ENCODE measurements around the gene SLIT1. TPM values are rescaled to one million over a fixed set of nuclear protein-coding genes. Genes with fewer than 3 reads are reported as not detected.

The SLIT1 gene
- 0.72 TPM for total RNA-seq (ENCODE audit: insufficient read depth, low replicate concordance)

DNA sequence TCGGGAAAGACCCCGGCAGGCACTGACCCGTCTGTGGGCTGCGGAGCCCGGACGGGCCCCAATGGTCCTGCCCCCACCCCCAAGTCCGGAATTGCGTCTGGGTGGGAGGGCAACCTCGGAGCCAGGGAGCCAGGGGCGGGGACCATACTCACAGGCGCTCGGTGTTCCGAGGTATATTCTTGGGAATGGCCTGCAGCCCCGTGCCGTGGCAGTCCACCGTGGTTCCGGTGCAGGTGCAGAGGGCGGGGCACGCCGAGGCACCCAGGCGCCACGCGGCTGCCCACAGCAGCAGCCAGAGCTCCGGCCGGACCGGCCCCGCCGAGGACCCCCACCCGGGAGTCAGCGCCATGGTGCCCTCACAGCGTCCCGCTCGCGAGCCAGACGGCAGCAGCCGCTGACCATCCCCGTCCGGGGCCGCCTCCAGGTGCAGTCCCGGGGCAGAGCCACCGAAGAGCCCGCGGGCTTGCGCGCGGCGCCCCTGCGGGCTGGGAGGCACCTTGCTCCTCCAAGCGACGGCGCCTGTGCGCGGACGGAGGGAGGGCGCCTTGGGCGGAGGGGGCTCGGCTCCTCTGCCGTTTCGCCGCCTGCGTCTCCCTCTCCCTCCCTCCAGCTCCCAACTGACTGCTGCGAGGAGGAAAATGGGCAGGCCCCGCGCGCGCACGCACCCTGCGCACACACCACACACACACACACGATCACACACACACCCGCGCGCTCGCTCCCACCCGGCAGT, at the start of gene SLIT1:
SLIT1 (minus strand) TSS at position 634 of the 733 bp plus-strand sequence; CDS start at position 349, 285 bp downstream.
- no peak for DNase-seq (ENCODE audit: low spot score)

DNA sequence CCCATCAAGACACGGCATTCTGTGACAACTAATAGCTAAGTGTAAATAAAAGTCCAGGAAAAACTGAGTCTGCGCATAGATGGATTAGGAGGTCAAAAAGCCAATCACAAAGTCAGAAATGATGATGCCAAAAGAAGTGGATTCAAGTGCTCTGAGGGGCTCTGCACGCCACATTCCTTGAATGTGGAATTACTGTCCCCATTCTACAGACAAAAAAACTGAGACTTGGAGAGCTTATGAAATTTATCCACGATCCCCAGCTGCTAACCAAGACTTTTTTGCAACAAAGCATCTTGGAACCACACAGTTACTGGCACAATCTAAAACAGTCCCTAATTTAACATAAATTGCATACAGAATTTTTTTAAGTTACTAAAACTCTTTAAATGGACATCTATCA, 49.6 kb upstream of the SLIT1 start:
- no peak for DNase-seq (ENCODE audit: low spot score)

DNA sequence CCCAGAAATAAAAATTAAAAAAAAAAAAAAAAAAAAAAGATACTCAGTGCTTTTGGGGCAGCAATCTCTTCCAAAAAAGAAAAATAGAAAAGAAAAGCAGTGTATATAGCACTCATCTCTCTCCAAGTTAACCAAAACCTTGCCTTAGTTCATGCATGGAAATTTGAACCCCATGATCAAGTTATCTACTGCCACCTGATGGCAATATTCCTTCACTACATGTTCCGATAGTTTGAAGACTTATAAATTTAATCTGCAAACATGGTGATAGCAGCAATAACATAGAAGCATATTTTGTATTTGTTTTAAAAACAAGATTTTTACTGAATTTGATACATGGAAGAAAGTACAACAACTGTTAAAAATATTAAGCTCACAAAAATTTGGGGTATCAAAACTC, 48.6 kb upstream of the SLIT1 start:
- peak; percentile 25 for DNase-seq (ENCODE audit: low spot score)

DNA sequence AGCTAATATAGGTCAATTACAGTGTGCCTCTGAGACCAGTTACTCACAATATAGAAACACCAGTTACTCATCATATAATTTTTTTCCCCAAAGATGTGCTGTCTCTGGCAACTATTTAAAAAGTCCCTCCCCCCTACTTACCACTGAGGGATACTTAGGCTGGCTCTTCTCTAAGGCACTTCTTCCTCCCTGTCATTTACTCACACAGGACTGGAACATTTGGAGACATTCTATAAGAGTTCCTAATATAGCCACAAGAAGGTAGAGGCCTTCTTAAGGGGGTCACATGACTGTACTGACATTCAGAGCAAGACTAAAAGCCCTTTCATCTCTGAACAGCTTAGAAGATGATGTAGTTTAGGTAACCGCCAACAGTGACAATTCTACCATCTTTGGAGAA, 44.4 kb upstream of the SLIT1 start:
- peak; percentile 19 for DNase-seq (ENCODE audit: low spot score)

DNA sequence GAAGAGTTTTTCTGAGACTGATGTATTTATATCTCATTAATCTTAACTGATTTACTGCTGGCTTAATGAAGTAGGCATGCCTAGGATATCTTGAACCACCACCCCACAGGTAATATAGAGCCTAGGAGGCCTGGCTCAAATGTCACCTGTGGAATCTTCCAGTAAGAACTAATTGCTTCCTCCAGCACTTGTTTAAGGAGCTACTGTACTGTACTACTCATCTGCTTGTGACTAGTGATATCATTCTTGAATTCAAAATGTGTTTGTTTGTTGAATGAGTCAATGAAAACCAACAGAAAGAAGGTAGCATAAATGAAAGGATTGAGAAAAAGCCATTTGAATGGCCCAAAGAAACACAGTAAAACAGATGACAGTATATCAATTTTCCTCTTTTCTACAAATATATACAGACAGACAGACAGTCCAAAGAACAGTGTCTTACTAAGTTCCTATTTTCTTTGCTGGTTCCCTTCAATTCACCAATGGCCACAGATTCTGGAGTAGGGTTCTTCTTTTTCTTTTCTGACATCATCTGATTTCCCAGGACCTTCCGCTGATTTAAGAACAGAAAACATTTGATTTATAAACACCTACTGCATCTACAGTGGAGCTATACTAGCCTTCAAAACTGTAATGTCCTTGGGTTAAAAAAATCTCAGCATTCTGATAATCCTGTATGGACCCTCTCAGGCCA, 43.7 kb upstream of the SLIT1 start:
- no peak for DNase-seq (ENCODE audit: low spot score)

DNA sequence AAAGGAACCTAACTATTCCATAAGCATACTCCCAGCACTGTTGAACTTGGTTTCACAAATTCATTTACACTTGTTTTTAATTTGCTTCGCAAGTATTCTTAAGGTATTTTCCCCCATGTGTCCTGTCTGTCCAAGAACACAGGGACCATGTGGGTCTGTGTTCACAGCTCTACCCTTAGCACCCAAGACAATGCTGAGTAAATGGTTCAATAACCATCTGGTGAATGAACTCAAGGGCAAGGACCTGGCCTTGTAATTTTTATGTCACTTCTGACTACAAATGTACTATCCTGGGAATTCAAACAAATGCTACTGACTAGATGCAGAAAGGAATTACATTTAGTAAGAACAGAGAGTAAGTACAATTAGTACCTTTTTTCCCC, 43.0 kb upstream of the SLIT1 start:
- DNase-seq (ENCODE audit: low spot score): no peak

DNA sequence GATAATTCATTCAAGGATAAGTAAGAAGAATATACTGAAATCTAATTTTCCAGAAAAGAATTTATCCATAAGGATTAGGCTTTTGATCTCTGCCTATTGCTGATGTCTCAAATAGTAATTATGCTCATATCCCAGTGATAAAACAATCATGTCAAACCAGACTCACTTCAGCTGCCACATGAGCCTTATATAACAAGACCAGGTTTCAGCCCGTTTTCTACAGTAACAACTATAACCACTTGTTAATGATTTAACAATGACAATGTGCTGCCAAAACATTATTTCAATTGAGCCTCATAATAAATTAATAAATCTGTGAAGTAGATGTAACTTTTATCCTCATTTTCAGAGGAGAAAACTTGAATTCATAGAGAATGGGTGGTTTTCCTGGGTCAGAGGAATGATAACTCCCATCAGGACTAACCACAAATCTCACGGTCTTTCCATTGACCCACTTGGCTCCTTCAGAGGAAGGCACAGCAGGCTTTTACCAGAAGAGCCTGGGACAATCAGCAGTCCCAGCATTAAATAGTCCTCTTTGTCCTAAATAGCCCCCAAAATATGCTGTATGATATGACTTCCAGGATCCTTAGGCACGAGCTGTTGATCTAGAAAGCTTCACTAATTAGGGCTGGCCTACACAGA, 42.5 kb upstream of the SLIT1 start:
- DNase-seq (ENCODE audit: low spot score): no peak

DNA sequence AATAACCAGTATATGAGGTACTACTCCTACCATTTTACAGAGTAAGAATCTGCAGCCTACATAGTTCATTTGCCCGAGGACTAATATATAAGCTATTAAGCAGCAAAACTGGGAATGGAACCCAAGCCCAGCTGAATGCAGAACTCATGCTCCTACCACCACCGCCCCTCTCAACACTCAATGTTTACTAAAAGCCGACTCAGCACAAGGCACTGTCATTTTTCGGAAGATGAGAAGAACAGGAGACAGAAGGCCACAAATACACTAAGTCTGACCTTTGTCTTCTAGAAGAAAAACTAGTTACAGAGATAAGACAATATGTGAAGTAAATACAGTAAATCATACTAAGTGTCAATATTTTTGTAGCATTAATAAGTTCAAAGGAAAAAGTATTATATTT, 40.6 kb upstream of the SLIT1 start:
- no peak for DNase-seq (ENCODE audit: low spot score)

DNA sequence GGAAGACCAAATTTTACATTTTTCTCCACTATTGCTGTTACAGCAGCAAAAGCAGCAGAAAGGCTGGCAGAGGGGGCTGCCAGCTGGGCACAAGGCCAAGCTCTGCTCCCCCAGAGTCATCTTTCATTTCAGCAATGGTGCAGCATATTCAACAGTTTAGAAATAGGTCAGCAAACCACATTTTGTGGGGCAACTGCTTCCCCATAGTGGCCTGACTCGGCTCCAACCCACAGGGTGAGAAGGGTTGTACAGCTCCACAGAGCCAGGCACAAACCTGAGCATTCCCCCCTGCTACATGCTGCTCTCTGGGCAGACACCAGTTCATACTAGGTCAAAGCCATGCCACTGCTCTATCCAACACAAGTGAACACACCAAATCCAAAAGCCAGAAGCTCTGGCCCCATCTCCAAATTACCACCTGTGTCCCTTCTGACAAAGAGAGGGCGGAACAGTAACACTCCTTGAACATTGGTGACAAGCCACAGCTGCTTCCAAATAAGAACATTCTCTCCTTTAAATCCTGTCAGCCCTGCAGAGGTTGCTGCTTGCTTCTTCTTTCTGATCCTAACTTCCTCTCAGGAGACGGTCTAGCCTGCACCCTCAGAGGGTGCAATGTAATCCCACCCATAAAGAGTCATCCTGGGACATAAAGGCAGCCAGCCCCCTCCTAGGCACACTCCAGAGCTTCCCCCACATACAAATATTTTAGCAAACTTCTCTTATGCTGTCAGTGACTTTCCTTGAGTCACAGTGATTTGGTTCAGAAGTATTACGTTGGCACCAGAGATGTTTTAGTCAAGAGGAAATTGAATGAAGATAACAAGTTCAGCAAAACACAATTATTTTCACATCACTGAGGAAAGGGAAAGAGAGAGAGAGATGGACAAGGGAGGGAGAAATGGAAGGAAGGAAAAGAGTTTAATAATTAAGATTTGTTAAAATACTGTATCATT, 39.0 kb upstream of the SLIT1 start:
- DNase-seq (ENCODE audit: low spot score): no peak

DNA sequence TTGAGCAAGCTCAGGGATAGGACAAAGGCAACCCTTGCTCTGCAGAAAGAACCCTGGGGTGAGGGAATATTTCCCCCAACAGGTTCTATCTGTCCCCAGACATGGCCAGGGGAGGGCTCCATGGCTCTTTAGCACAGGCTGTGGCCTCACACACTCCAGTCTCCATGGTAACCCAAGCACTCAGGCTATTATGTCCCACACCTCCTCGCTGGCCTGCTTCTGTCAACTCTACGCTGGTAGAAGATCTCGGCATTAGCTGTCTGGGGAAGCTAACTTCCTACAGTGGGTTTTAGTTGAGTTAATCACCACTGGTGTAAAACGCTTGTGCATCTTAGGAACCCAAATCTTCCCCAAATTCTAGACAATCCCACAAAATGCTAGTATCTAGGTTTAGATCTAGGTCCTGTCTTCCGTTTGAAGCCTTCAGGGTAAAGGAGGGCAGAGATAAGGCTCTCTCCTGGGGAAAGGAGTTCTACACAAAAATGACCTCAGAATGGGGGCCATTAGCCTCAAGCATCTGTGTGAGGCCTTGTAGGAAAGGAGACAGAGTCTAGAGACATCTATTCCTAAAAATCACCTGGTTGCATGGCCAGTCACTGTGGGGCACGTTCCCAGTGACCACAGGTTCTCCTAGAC, 36.7 kb upstream of the SLIT1 start:
- DNase-seq (ENCODE audit: low spot score): peak; percentile 20

DNA sequence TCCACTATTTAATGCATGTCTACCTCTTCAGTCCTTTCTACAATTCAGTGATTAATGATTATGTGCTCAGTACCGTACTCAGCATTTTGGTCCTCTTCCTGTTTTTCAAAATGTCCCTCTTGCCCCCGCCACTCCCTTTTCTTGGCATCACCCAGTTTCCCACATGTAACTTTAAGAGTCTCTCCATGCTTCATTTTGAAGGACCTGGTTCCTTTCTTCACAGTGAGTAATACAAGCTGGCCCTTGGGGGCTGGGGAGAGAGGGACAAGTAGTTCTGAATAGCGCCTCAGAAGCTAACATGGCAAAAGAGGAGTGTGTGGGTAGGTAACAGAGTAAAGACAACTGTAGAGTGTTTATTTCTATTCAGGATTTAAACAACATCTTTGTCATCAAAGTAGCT, 34.6 kb upstream of the SLIT1 start:
- DNase-seq (ENCODE audit: low spot score): no peak

DNA sequence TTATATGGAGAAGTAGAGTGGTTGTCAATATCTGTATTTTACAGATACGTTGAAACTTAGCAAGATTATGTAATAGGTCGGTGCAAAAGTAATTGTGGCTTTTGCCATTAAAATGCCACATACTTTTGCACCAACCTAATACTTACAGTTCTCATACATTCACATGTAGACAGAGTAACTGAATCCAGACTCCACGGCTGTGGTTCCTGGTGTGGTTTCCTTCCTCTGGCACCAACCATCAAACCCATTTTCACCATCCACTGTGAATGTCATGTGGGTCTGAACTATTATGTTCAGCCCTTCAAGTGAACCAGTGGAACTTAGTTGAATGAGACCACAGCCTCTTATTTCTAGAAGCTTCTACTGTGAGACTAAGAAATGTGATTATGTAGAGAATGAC, 31.5 kb upstream of the SLIT1 start:
- no peak for DNase-seq (ENCODE audit: low spot score)

DNA sequence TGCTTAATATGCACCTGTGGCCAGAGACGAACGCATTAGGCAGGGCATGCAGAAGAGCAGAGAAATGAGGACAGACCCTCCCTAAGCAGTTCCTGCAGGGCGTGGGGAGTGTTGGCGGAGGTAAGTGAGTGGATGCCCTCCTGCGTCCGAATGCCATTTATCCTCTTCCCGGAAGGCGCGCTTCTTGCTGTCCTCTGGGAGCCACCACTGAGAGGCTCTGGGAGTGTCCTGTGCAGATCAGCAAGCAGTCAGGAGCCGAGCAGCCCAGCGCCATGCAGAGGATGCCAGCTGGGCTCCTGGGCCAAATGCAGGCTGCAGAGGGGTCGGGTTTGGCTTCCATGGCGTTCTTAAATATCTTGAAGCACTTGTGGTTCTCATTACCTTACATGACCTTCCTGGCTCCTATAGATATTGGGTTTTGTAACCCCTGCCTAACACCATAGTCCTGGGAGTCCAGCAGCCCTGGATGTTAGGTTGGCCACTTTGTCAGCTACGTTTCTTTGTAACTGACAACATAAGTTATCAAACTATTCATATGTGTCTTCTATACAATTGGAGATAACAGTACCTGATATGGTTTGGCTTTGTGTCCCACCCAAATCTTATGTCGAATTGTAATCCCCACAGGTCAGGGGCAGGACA, 30.0 kb upstream of the SLIT1 start:
- no peak for DNase-seq (ENCODE audit: low spot score)

DNA sequence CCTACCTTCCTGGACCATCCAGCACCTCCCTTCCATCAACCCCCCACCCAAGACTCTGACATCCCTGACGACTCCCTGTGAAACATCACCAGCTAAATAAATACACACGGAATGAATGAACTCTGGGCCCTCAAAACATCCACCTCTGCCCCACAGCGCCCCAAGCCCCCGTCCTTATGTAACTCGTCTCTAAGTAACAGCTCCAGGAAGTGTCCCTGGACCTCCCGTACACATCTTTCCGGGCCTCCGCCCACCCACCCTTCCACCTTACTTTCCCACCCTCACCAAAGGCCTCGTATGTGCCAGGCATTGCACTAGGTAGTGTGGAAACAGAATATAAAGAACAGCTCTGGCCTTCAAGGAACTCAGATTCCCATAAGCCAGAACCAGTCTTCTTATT, 27.7 kb upstream of the SLIT1 start:
- no peak for DNase-seq (ENCODE audit: low spot score)

DNA sequence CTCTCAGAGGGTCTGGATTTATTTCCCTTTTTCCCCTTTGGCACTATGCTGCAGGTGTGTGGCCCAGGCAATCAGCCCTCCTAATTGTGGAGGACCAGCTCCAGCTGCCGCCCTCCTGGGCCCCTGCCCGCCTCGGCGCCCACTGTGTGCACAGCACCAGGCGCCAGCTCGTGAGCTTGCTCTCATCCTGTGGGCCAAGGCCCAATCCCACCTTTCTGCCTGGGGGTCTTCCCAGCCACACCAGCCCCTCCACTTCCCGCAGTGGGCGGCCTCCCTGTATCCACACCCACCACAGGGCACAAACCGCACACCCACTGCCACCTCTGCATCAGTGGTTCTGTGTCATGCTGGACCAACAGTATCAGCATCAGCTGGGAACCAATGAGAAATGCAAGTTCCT, 25.5 kb upstream of the SLIT1 start:
- no peak for DNase-seq (ENCODE audit: low spot score)

DNA sequence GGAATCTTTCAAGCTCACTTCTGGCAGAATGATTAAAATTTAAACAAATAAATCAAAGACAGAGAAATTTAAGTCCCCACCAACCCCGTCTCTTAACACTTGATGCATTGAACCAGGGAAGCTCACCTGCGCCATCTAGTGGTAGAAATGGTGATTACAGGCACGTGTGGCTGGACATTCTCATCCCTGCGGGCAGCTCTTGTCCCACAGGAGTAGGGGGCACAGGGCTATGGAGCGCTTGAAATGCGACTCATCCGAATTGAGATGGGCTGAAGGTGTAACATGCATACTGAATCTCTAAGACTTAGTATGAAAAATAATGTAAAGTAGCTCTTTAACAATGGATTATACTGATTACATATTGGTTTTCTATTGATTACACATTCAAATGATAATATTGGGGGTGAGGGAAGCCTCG, 24.8 kb upstream of the SLIT1 start:
- DNase-seq (ENCODE audit: low spot score): peak; percentile 67

DNA sequence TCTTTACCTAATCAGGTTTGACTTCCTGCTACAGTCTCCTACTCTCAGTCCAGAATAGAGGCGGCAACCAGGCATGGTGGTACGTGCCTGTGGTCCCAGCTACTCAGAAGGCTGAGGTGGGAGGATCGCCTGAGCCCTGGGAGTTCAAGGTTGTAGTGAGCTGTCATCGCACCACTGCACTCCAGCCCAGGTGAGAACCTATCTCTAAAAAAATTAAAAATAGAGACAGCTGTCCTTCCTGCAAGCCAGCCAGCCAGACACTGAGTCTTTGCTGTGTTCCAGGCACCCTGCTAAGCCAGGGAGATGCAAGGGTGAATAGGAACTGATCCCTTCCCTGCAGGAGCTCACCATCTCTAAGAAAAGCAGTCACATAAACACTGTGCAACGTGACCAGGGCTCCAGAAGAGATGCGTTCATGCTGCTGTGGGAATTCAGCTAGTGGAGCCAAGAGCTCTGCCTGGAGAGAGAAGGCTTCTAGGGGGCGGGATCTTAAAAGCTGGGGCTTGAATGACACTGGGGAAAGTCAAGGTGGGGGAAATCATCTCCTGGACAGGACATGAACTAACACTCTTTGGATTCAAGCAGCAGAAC, 22.1 kb upstream of the SLIT1 start:
- DNase-seq (ENCODE audit: low spot score): no peak

DNA sequence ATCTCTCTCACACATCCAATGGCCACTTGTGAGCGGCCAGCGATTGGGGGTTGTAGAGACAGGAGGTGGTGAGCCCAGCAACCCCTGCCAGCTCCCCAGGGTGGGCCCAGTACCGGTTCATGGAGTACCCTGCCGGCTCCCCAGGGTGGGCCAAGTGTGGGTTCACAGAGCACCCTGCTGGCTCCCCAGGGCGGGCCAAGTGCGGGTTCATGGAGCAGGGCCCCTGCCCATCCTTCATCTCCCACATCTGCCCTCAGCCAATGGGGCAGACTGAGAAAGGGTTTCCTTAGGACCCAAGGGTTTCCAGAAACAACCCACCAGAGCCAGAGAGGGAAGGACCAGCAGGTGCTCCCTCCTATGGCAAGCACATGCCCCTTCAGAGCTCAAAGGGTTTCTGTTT, 21.4 kb upstream of the SLIT1 start:
- DNase-seq (ENCODE audit: low spot score): no peak

DNA sequence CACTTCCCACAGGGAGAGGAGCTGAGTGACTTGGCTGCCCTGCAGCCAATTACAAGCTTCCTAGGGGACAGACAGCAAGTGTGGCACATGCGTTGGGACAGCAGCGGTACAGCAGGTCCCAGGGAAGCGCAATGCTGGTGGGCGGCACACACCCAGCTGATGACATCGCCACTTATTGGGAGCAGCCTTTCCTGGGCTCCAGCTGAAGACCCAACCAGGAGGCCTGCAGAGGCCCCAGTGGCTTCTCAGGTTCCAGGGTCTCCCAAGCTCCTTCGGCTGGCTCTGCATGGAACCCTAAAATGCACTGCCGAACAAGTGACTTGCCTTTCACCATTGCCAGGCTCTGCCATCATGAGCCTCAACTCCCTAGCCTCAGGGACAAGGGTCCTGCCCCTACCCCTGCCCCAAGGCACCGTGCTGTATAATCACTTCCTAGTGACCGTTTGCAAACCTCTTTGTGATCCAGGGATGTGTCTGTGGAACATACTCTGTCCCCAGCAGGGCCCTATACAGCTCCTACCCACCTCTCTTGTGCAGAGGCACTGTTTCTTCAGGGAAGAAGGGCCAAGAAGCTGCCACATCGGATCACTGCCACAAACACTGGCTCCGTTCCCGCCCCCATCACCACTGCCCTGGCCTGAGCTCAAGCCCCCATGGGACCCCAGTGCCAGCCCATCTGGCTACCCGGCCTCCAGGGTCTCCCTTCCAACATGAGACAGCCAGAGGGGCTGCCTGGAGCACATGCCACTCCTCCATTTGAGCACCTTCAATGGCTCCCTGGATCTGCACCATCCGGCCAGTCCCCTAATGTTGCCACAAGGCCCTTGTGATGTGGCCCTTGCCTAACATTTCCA, 19.3 kb upstream of the SLIT1 start:
- DNase-seq (ENCODE audit: low spot score): no peak
